ENCODE measurements around the gene CAPZA3.
"Not testable (repeated sequence)": the region's sequence is repeated elsewhere in the genome, so short reads cannot be mapped to it uniquely, and the experiment has no call there.

CAPZA3 gene

GRCh38 chr12:18737819-18738218, at the start of gene CAPZA3, which contains the start of gene PLCZ1:
Gene CAPZA3 (plus strand): TSS chr12:18738119. CDS start chr12:18738269, 150 bp downstream.
Gene PLCZ1 (minus strand): TSS chr12:18738012. CDS start chr12:18737371, 641 bp downstream.
- no peak for DNase-seq

GRCh38 chr12:18689771-18690170, 48.1 kb upstream of the CAPZA3 start:
- no peak for DNase-seq

- DNase-seq = no peak
Measured at GRCh38 chr12:18690653-18691052, 47.3 kb upstream of the CAPZA3 start.

GRCh38 chr12:18693986-18694385, 43.9 kb upstream of the CAPZA3 start:
- DNase-seq = not testable (repeated sequence)

- DNase-seq = no peak
Measured at GRCh38 chr12:18696971-18697602, 40.8 kb upstream of the CAPZA3 start.

GRCh38 chr12:18700271-18700670, 37.6 kb upstream of the CAPZA3 start:
- DNase-seq = no peak

GRCh38 chr12:18703321-18703720, 34.6 kb upstream of the CAPZA3 start:
- no peak for DNase-seq

- DNase-seq = no peak
Measured at GRCh38 chr12:18703911-18704310, 34.0 kb upstream of the CAPZA3 start.

- DNase-seq = no peak
Measured at GRCh38 chr12:18706798-18707197, 31.1 kb upstream of the CAPZA3 start.

GRCh38 chr12:18716236-18716635, 21.7 kb upstream of the CAPZA3 start:
- DNase-seq = no peak

- no peak for DNase-seq
Measured at GRCh38 chr12:18718462-18718861, 19.5 kb upstream of the CAPZA3 start.

GRCh38 chr12:18719922-18720510, 17.9 kb upstream of the CAPZA3 start:
- DNase-seq = no peak

- no peak for DNase-seq
Measured at GRCh38 chr12:18720690-18721089, 17.2 kb upstream of the CAPZA3 start.

GRCh38 chr12:18721452-18721851, 16.5 kb upstream of the CAPZA3 start:
- no peak for DNase-seq

GRCh38 chr12:18723752-18724151, 14.2 kb upstream of the CAPZA3 start:
- no peak for DNase-seq

GRCh38 chr12:18731156-18731555, 6.8 kb upstream of the CAPZA3 start:
- DNase-seq = no peak

GRCh38 chr12:18747895-18748294, 10.0 kb downstream of the CAPZA3 start:
- no peak for DNase-seq

GRCh38 chr12:18749386-18749957, 11.6 kb downstream of the CAPZA3 start:
- DNase-seq = no peak

- no peak for DNase-seq
Measured at GRCh38 chr12:18750085-18750484, 12.2 kb downstream of the CAPZA3 start.

GRCh38 chr12:18751866-18752265, 13.9 kb downstream of the CAPZA3 start:
- no peak for DNase-seq

GRCh38 chr12:18752280-18752920, 14.5 kb downstream of the CAPZA3 start:
- DNase-seq = no peak

- no peak for DNase-seq
Measured at GRCh38 chr12:18752947-18753346, 15.0 kb downstream of the CAPZA3 start.

- DNase-seq = no peak
Measured at GRCh38 chr12:18753481-18754123, 15.7 kb downstream of the CAPZA3 start.

Data from NCI-H748 treated with DMSO at 0.1 percent for 48 hours (cell line).